HepG2 (cell line): ENCODE results near the gene TBX6. TPM values are rescaled to one million over a fixed set of nuclear protein-coding genes. Genes with fewer than 3 reads are reported as not detected.

Experiments
- ARID4A ChIP-seq: sonication (generic); formaldehyde crosslinking; IDR thresholded peaks from 2 replicates; pipeline ENCODE4 v1.5.0; 2020; ENCODE audit warnings: mild to moderate bottlenecking, missing genetic modification reagents, borderline replicate concordance
- CBFB ChIP-seq: sonication (generic); formaldehyde crosslinking; IDR thresholded peaks from 2 replicates; pipeline ENCODE4 v1.4.0; 2020; ENCODE audit warnings: missing genetic modification reagents
- CREM ChIP-seq, 2 experiments: sonication (generic) in 1 of 2; formaldehyde crosslinking in 1 of 2; IDR thresholded peaks; 2 replicates each; pipeline versions ENCODE4 v1.4.0 to v1.6.1; 2016 to 2020; ENCODE audit warnings: antibody characterized with exemption in 1 of 2, mild to moderate bottlenecking in 1 of 2, missing genetic modification reagents in 1 of 2
- GZF1 ChIP-seq: sonication (generic); formaldehyde crosslinking; IDR thresholded peaks from 2 replicates; pipeline ENCODE4 v1.5.1; 2020; ENCODE audit warnings: mild to moderate bottlenecking, missing genetic modification reagents
- HES4 ChIP-seq: sonication (generic); formaldehyde crosslinking; IDR thresholded peaks from 2 replicates; pipeline ENCODE4 v1.9.0; 2021; ENCODE audit warnings: mild to moderate bottlenecking, missing genetic modification reagents, borderline replicate concordance
- MTA3 ChIP-seq: sonication (generic); formaldehyde crosslinking; IDR thresholded peaks from 2 replicates; pipeline ENCODE4 v1.4.0; 2020; ENCODE audit warnings: missing genetic modification reagents
- NFYB ChIP-seq: sonication (generic); formaldehyde crosslinking; IDR thresholded peaks from 2 replicates; pipeline ENCODE4 v1.4.0; 2020; ENCODE audit warnings: missing genetic modification reagents
- RAD21 ChIP-seq: fragments of 450-650 bp; formaldehyde crosslinking; IDR thresholded peaks from 2 replicates; pipeline ENCODE4 v1.5.0; 2020; ENCODE audit warnings: mild to moderate bottlenecking
- REL ChIP-seq: sonication (generic); formaldehyde crosslinking; conservative IDR thresholded peaks from 2 replicates; pipeline ENCODE4 v1.8.0; 2022; ENCODE audit warnings: mild to moderate bottlenecking, missing genetic modification reagents, moderate library complexity
- RFX1 ChIP-seq: fragments of 450-650 bp; IDR thresholded peaks from 2 replicates; pipeline ENCODE4 v1.6.1; 2017
- RFX5 ChIP-seq: IDR thresholded peaks from 2 replicates; pipeline ENCODE4 v1.6.1; 2011; ENCODE audit warnings: low read depth, low read length, improper control_type of control experiment
- ZBTB37 ChIP-seq: sonication (generic); formaldehyde crosslinking; IDR thresholded peaks from 2 replicates; pipeline ENCODE4 v1.4.0; 2020; ENCODE audit warnings: mild to moderate bottlenecking, missing genetic modification reagents
- ZNF383 ChIP-seq: sonication (generic); formaldehyde crosslinking; IDR thresholded peaks from 2 replicates; pipeline ENCODE4 v1.4.0; 2020; ENCODE audit warnings: missing genetic modification reagents, mild to moderate bottlenecking, borderline replicate concordance
- ZNF562 ChIP-seq: sonication (generic); formaldehyde crosslinking; IDR thresholded peaks from 2 replicates; pipeline ENCODE4 v1.8.0; 2022; ENCODE audit warnings: missing genetic modification reagents, borderline replicate concordance
- ZNF678 ChIP-seq: sonication (generic); formaldehyde crosslinking; IDR thresholded peaks from 2 replicates; pipeline ENCODE4 v1.4.0; 2020; ENCODE audit warnings: mild to moderate bottlenecking, missing genetic modification reagents
- ZNF709 ChIP-seq: sonication (generic); formaldehyde crosslinking; IDR thresholded peaks from 2 replicates; pipeline ENCODE4 v1.5.0; 2020; ENCODE audit warnings: mild to moderate bottlenecking, missing genetic modification reagents
- polyA plus RNA-seq, 8 experiments: library from polyadenylated mRNA; depleted of rRNA in 3 of 8; stranded (reverse) in 7 of 8; unstranded in 1 of 8; fragments of >200 nt; fragmentation: Illumina TruSeq in 4 of 8; extraction: Trizol in 4 of 8; gene quantifications; 2 replicates each; pipeline versions ENCODE4 v1.2.1 to v1.2.3, GENCODE V29; 2011 to 2016; ENCODE audit warnings: low read depth in 4 of 8, missing spikeins in 1 of 8, mixed read lengths in 1 of 8; ENCODE audit not compliant: insufficient read depth in 1 of 8
- total RNA-seq, 5 experiments: library from RNA; depleted of rRNA; stranded (reverse); fragments of >200 nt; fragmentation: Illumina TruSeq; extraction: Trizol; gene quantifications; 2 replicates each; pipeline ENCODE4 v1.2.3, GENCODE V29; 2016; ENCODE audit warnings: low read depth in 1 of 5
- TF ChIP-seq, protein P1 (sequence below): sonication (generic); formaldehyde crosslinking; IDR thresholded peaks from 2 replicates; pipeline ENCODE4 v1.5.1; 2020; ENCODE audit warnings: mild to moderate bottlenecking, missing genetic modification reagents
- TF ChIP-seq, protein P2 (sequence below): sonication (generic); formaldehyde crosslinking; IDR thresholded peaks from 2 replicates; pipeline ENCODE4 v1.9.0; 2022; ENCODE audit warnings: low read depth, missing genetic modification reagents
- TF ChIP-seq, protein P3 (sequence below): sonication (generic); formaldehyde crosslinking; IDR thresholded peaks from 2 replicates; pipeline ENCODE4 v1.5.0; 2020; ENCODE audit warnings: missing genetic modification reagents, mild to moderate bottlenecking, borderline replicate concordance

Gene TBX6
- total and polyA plus RNA-seq, 2 of the 13 experiments (the other 11 are each of a cell fraction or from before 2014, with no cell fraction given): 0.24 to 0.42 TPM

- TF ChIP-seq, protein P1, sequence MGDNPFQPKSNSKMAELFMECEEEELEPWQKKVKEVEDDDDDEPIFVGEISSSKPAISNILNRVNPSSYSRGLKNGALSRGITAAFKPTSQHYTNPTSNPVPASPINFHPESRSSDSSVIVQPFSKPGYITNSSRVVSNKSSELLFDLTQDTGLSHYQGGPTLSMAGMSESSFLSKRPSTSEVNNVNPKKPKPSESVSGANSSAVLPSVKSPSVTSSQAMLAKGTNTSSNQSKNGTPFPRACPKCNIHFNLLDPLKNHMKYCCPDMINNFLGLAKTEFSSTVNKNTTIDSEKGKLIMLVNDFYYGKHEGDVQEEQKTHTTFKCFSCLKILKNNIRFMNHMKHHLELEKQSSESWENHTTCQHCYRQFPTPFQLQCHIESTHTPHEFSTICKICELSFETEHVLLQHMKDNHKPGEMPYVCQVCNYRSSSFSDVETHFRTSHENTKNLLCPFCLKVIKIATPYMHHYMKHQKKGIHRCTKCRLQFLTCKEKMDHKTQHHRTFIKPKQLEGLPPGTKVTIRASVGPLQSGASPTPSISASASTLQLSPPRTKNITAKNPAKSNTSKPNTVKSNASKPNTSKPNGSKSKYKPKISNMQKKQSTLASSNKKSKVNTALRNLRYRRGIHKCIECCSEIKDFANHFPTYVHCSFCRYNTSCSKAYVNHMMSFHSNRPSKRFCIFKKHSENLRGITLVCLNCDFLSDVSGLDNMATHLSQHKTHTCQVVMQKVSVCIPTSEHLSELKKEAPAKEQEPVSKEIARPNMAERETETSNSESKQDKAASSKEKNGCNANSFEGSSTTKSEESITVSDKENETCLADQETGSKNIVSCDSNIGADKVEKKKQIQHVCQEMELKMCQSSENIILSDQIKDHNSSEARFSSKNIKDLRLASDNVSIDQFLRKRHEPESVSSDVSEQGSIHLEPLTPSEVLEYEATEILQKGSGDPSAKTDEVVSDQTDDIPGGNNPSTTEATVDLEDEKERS (CRISPR knock-in tag): no peak
- no peak for TF ChIP-seq ZBTB37
- TF ChIP-seq MTA3: no peak
- no peak for TF ChIP-seq RFX5
- TF ChIP-seq CBFB (CRISPR knock-in tag): no peak
- no peak; the same call in 1 of the 2 replicates for TF ChIP-seq ZNF678
- no peak for TF ChIP-seq CREM (IDR thresholded peaks at IDR 0.05)
- peak; percentile 20; the same call in 1 of the 2 replicates for TF ChIP-seq CREM (CRISPR knock-in tag; IDR thresholded peaks at IDR 0.05)
- TF ChIP-seq NFYB (CRISPR knock-in tag): no peak
- TF ChIP-seq, protein P2, sequence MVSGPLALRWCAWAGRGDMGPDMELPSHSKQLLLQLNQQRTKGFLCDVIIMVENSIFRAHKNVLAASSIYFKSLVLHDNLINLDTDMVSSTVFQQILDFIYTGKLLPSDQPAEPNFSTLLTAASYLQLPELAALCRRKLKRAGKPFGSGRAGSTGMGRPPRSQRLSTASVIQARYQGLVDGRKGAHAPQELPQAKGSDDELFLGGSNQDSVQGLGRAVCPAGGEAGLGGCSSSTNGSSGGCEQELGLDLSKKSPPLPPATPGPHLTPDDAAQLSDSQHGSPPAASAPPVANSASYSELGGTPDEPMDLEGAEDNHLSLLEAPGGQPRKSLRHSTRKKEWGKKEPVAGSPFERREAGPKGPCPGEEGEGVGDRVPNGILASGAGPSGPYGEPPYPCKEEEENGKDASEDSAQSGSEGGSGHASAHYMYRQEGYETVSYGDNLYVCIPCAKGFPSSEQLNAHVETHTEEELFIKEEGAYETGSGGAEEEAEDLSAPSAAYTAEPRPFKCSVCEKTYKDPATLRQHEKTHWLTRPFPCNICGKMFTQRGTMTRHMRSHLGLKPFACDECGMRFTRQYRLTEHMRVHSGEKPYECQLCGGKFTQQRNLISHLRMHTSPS (CRISPR knock-in tag): no peak
- TF ChIP-seq REL (CRISPR knock-in tag): no peak
- peak; percentile 10; the same call in 1 of the 2 replicates for TF ChIP-seq ARID4A (CRISPR knock-in tag)
- TF ChIP-seq ZNF383 (CRISPR knock-in tag): no peak
- TF ChIP-seq RFX1: no peak
- TF ChIP-seq GZF1 (CRISPR knock-in tag): no peak
- no peak for TF ChIP-seq ZNF562
- TF ChIP-seq RAD21 (CRISPR knock-in tag): no peak
- no peak for TF ChIP-seq HES4 (CRISPR knock-in tag)
- TF ChIP-seq ZNF709 (CRISPR knock-in tag): no peak
- TF ChIP-seq, protein P3, sequence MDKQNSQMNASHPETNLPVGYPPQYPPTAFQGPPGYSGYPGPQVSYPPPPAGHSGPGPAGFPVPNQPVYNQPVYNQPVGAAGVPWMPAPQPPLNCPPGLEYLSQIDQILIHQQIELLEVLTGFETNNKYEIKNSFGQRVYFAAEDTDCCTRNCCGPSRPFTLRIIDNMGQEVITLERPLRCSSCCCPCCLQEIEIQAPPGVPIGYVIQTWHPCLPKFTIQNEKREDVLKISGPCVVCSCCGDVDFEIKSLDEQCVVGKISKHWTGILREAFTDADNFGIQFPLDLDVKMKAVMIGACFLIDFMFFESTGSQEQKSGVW: no peak
Measured at GRCh38 chr16:30076276-30076791, 15.4 kb downstream of the TBX6 start (continued).
